ENCODE measurements around the gene ATP2B2.

GRCh38 chr3:10513306-10513705 is 7.9 kb upstream of the ATP2B2 start:
- TF ChIP-seq CTCF (IDR thresholded peaks at IDR 0.05) (no peak), EZH2 (IDR thresholded peaks at IDR 0.05; ENCODE audit: borderline replicate concordance, insufficient read depth, low read depth, low read length, poor library complexity, severe bottlenecking) (no peak)

Data from B cell (primary cell).